Kidney (tissue), 14 donors: ENCODE measurements around the gene FOXK1. TPM values are rescaled to one million over a fixed set of nuclear protein-coding genes. Genes with fewer than 3 reads are reported as not detected.

Source experiments
- DNase-seq, 5 donors: peaks; one replicate each; pipeline ENCODE4 v3.0.0-alpha.2; 2013 to 2020
- FAIRE-seq: peaks from 2 replicates; lab custom pipeline; 2012; peaks lifted over from hg19 to GRCh38; lab: Jason Lieb, UNC
- H3K27ac ChIP-seq, 2 donors: one replicate each; pipeline ENCODE4 v1.7.0; 2013; ENCODE audit warnings: low read depth in 2 of 2, low read length in 2 of 2, inconsistent platforms in 1 of 2
- H3K27me3 ChIP-seq: one replicate; pipeline ENCODE4 v1.7.1; 2013; ENCODE audit warnings: low read length, inconsistent platforms; ENCODE audit not compliant: control insufficient read depth, insufficient read depth
- H3K36me3 ChIP-seq, 3 donors: one replicate each; pipeline versions ENCODE4 v1.7.0 to v1.7.1; 2013; ENCODE audit warnings: low read length in 3 of 3, control low read depth in 1 of 3, inconsistent platforms in 1 of 3; ENCODE audit not compliant: insufficient read depth in 3 of 3, control insufficient read depth in 2 of 3
- H3K4me1 ChIP-seq, 3 donors: one replicate each; pipeline versions ENCODE4 v1.7.0 to v1.7.1; 2013; ENCODE audit warnings: low read length in 3 of 3, inconsistent platforms in 1 of 3, low read depth in 1 of 3; ENCODE audit not compliant: control insufficient read depth in 2 of 3, insufficient read depth in 2 of 3
- H3K4me3 ChIP-seq, 3 donors: one replicate each; pipeline versions ENCODE4 v1.7.0 to v1.8.1; 2013; ENCODE audit warnings: low read length in 3 of 3, control low read depth in 1 of 3, inconsistent platforms in 1 of 3
- H3K9ac ChIP-seq, 3 donors: one replicate each; pipeline versions ENCODE4 v1.7.0 to v1.7.1; 2013; ENCODE audit warnings: low read length in 3 of 3, control low read depth in 1 of 3, inconsistent platforms in 1 of 3
- H3K9me3 ChIP-seq, 3 donors: one replicate each; pipeline versions ENCODE4 v1.7.0 to v1.7.1; 2013; ENCODE audit warnings: low read length in 3 of 3, control low read depth in 1 of 3, inconsistent platforms in 1 of 3; ENCODE audit not compliant: control insufficient read depth in 2 of 3, insufficient read depth in 1 of 3
- CTCF ChIP-seq: IDR thresholded peaks from 3 replicates; pipeline ENCODE4 v1.5.1; 2012; ENCODE audit warnings: mild to moderate bottlenecking, moderate library complexity, borderline replicate concordance; ENCODE audit not compliant: insufficient read depth; ENCODE audit errors: extremely low read depth
- intact Hi-C: fragments of 100-400 bp; cut with DNase I; formaldehyde crosslinking; loops from one replicate; pipeline ENCODE4 v1.11.1; 2022
- polyA plus RNA-seq: library from polyadenylated mRNA; stranded (reverse); fragments of 350-450 nt; fragmentation: Illumina TruSeq; extraction: RNeasy Lipid Tissue Mini Kit (QIAGEN cat#74804); gene quantifications from one replicate; pipeline ENCODE4 v1.2.3, GENCODE V29; 2014; ENCODE audit warnings: low read depth, low replicate concordance; ENCODE audit not compliant: insufficient read depth
- total RNA-seq: library from RNA; stranded (reverse); fragmentation: NEBNext Ultra II Directional; extraction: Animal tissue kit (Norgen Biotek cat#: 25700); gene quantifications from one replicate; pipeline ENCODE4 v1.2.1, GENCODE V29; 2021
- donor health status: control.
- donor health status: control.
- donor health status: control.
- donor health status: control.
- donor health status: control.
- donor health status: DM: yes; HTN: yes; CAD: no.
- donor health status: Normal renal cell carcinoma (clear cell type).

FOXK1 gene
- total and polyA plus RNA-seq, 2 donors from 2014 or later, result 3.9 to 44.2 TPM

- H3K4me3 ChIP-seq, result peak overlapping the region in 2 of 3 donors; percentile 32 to 44
- FAIRE-seq, result no peak
- H3K9ac ChIP-seq, result peak overlapping the region in 2 of 3 donors; percentile 39 to 42
- H3K9me3 ChIP-seq, result no peaks in the 10 kb centered on the region
- H3K4me1 ChIP-seq, result peaks cover 3 to 18% (median 14%) of the 10 kb centered on the region in 3 donors
- H3K27ac ChIP-seq, result peak overlapping the region; percentile 58 to 89
- peak in 2 of 5 donors; percentile 56 to 61 for DNase-seq
- intact Hi-C loops, result no loop called here
- peaks cover 3 to 14% (median 8%) of the 10 kb centered on the region in 3 donors for H3K36me3 ChIP-seq
- TF ChIP-seq CTCF, result no peak
- no peaks in the 10 kb centered on the region for H3K27me3 ChIP-seq
Observed at GRCh38 chr7:4738711-4739527, 56.8 kb downstream of the FOXK1 start.

DNA sequence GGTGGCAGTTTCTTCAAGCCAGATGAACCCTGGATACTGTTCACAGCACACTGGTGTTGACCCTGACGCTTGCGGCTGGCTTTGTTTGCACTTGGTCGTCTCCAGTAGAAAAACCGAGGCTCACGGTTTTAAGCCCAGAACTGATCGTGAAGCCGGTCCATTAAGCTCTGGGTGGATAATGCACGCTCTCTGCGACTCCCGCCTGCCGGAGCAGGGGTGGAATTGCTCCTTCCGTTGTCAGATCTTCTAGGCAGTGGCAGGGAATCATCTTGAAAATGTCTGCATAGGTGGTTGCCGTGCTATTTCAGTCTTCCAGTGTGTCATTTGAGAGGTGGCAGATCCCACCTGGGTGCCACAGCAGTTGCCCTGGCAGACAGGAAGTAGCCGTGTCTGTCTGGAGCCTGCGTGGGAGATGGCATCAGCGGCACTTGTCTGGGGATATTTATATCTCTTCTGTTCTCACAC, 57.5 kb downstream of the FOXK1 start:
- Histone ChIP-seq H3K27ac (peak overlapping the region; percentile 1 to 89), H3K27me3 (no peaks in the 10 kb centered on the region), H3K36me3 (peaks cover 3 to 14% (median 8%) of the 10 kb centered on the region in 3 donors), H3K4me3 (peak overlapping the region in 2 of 3 donors; percentile 12 to 44), H3K9me3 (no peaks in the 10 kb centered on the region), H3K4me1 (peaks cover 3 to 23% (median 20%) of the 10 kb centered on the region in 3 donors), H3K9ac (peak overlapping the region in 2 of 3 donors; percentile 39 to 42)
- intact Hi-C loops, result no loop called here
- FAIRE-seq (no peak), DNase-seq (peak in 4 of 5 donors; percentile 66 to 79 (median 77))
- TF ChIP-seq CTCF, result peak; percentile 24

GRCh38 chr7:4740796-4741195, 58.7 kb downstream of the FOXK1 start:
- H3K4me1 ChIP-seq, result peaks cover 4 to 27% (median 23%) of the 10 kb centered on the region in 3 donors
- no peak overlapping the region for H3K9ac ChIP-seq
- FAIRE-seq (no peak), DNase-seq (peak in 1 of 5 donors; percentile 48)
- no peaks in the 10 kb centered on the region for H3K27me3 ChIP-seq
- no peak overlapping the region for H3K4me3 ChIP-seq
- H3K27ac ChIP-seq, result no peak overlapping the region
- no peak for TF ChIP-seq CTCF
- intact Hi-C loops, result no loop called here
- H3K36me3 ChIP-seq, result peaks cover 3 to 14% (median 8%) of the 10 kb centered on the region in 3 donors
- H3K9me3 ChIP-seq, result no peaks in the 10 kb centered on the region
